Keratinocyte (primary cell): Measurements from ENCODE around the gene EPM2AIP1. TPM values are rescaled to one million over a fixed set of nuclear protein-coding genes. Genes with fewer than 3 reads are reported as not detected.

ENCODE experiments used
- DNase-seq: peaks from one replicate; pipeline ENCODE4 v3.0.0-alpha.2; 2011; ENCODE audit warnings: low read depth, missing footprints, low spot score
- FAIRE-seq: peaks from 2 replicates; lab custom pipeline; 2011; peaks lifted over from hg19 to GRCh38; lab: Jason Lieb, UNC
- H2AFZ ChIP-seq: 2 replicates; pipeline ENCODE4 v1.6.0; 2012; ENCODE audit warnings: low read length, control low read depth, inconsistent platforms; ENCODE audit not compliant: control insufficient read depth
- H3K27ac ChIP-seq: 2 replicates; pipeline ENCODE4 v1.5.1; 2011; ENCODE audit warnings: low read length; ENCODE audit not compliant: control insufficient read depth, insufficient read depth
- H3K27me3 ChIP-seq: 3 replicates; pipeline ENCODE4 v1.6.0; 2011; ENCODE audit warnings: low read length; ENCODE audit not compliant: control insufficient read depth, insufficient read depth; ENCODE audit errors: extremely low read depth
- H3K36me3 ChIP-seq, 2 experiments: 2 replicates in 1 of 2; 3 replicates in 1 of 2; pipeline ENCODE4 v1.5.1; 2011; ENCODE audit warnings: low read length in 2 of 2, mild to moderate bottlenecking in 1 of 2; ENCODE audit not compliant: control insufficient read depth in 2 of 2, insufficient read depth in 2 of 2; ENCODE audit errors: extremely low read depth in 1 of 2
- H3K4me1 ChIP-seq: 3 replicates; pipeline ENCODE4 v1.5.1; 2011; ENCODE audit warnings: low read length; ENCODE audit not compliant: control insufficient read depth, insufficient read depth; ENCODE audit errors: extremely low read depth
- H3K4me2 ChIP-seq: 3 replicates; pipeline ENCODE4 v1.6.0; 2011; ENCODE audit warnings: low read depth, low read length; ENCODE audit not compliant: control insufficient read depth, insufficient read depth; ENCODE audit errors: extremely low read depth
- H3K4me3 ChIP-seq, 3 experiments: fragments of 200-600 bp in 1 of 3; sonication (generic) in 1 of 3; 2 replicates in 2 of 3; 3 replicates in 1 of 3; pipeline ENCODE4 v1.5.1; 2011 to 2016; ENCODE audit warnings: low read length in 3 of 3, mild to moderate bottlenecking in 3 of 3, control low read depth in 2 of 3, inconsistent platforms in 1 of 3, low read depth in 1 of 3, mixed read lengths in 1 of 3, mixed run types in 1 of 3, moderate library complexity in 1 of 3; ENCODE audit not compliant: control insufficient read depth in 2 of 3, insufficient read depth in 2 of 3; ENCODE audit errors: extremely low read depth in 1 of 3
- H3K79me2 ChIP-seq: 2 replicates; pipeline ENCODE4 v1.6.0; 2012; ENCODE audit warnings: low read length; ENCODE audit not compliant: control insufficient read depth, insufficient read depth
- H3K9ac ChIP-seq: 3 replicates; pipeline ENCODE4 v1.6.0; 2011; ENCODE audit warnings: low read length; ENCODE audit not compliant: control insufficient read depth, insufficient read depth; ENCODE audit errors: extremely low read depth
- H3K9me1 ChIP-seq: 3 replicates; pipeline ENCODE4 v1.6.0; 2011; ENCODE audit warnings: low read length; ENCODE audit not compliant: control insufficient read depth, insufficient read depth; ENCODE audit errors: extremely low read depth
- H3K9me3 ChIP-seq: 2 replicates; pipeline ENCODE4 v1.5.1; 2012; ENCODE audit warnings: low read depth, low read length; ENCODE audit not compliant: control insufficient read depth
- H4K20me1 ChIP-seq: 3 replicates; pipeline ENCODE4 v1.6.0; 2011; ENCODE audit warnings: low read length; ENCODE audit not compliant: control insufficient read depth, insufficient read depth; ENCODE audit errors: extremely low read depth
- CTCF ChIP-seq, 3 experiments: IDR thresholded peaks in 1 of 3; conservative IDR thresholded peaks in 1 of 3; optimal IDR thresholded peaks in 1 of 3; 2 replicates in 2 of 3; 3 replicates in 1 of 3; pipeline versions ENCODE3 to v1.5.1; 2011; ENCODE audit warnings: low read length in 3 of 3, mild to moderate bottlenecking in 3 of 3, moderate library complexity in 2 of 3, control low read depth in 1 of 3, inconsistent platforms in 1 of 3; ENCODE audit not compliant: insufficient read depth in 2 of 3; ENCODE audit errors: extremely low read depth in 1 of 3
- EZH2 ChIP-seq: IDR thresholded peaks from one replicate; pipeline ENCODE4 v1.6.1; 2012; ENCODE audit warnings: inconsistent platforms, mild to moderate bottlenecking, low read length, moderate library complexity
- dilution Hi-C: fragments of 300-500 bp; cut with MboI; formaldehyde crosslinking; loops from one replicate; pipeline ENCODE4 v1.7.0; 2020; ENCODE audit warnings: low sequenced_read_pairs; ENCODE audit not compliant: extremely low pct_ligation_motif_present
- polyA plus RNA-seq, 5 experiments: library from polyadenylated mRNA; depleted of rRNA in 3 of 5; stranded (reverse) in 3 of 5; stranded (forward) in 1 of 5; unstranded in 1 of 5; fragments of >200 nt; gene quantifications; 1 replicate in 1 of 5; 2 replicates in 3 of 5; 3 replicates in 1 of 5; pipeline versions ENCODE4 v1.2.1 to v1.2.3, GENCODE V29; 2011 to 2012; ENCODE audit warnings: missing spikeins in 2 of 5, low read depth in 1 of 5, low replicate concordance in 1 of 5

The EPM2AIP1 gene
- polyA plus RNA-seq, 1 donor (not counting 4 experiments of a cell fraction or from before 2014, with no cell fraction given), result 5.5 TPM

- peaks cover 3 to 6% of the 10 kb centered on the region in 2 experiments for H3K36me3 ChIP-seq
- no peak for FAIRE-seq
- H3K27ac ChIP-seq, result no peak overlapping the region
- H2AFZ ChIP-seq, result no peak overlapping the region
- H3K27me3 ChIP-seq, result no peaks in the 10 kb centered on the region
- H3K9me3 ChIP-seq, result no peaks in the 10 kb centered on the region
- no peak for TF ChIP-seq CTCF (optimal IDR thresholded peaks at IDR 0.05 in 1 of 3, IDR thresholded peaks at IDR 0.05 in 1 of 3, conservative IDR thresholded peaks at IDR 0.05 in 1 of 3; ENCODE audit: extremely low read depth in 1 of 3, insufficient read depth in 2 of 3, low read length in 3 of 3)
- no peak for TF ChIP-seq EZH2
- H4K20me1 ChIP-seq, result no peaks in the 10 kb centered on the region
- H3K4me1 ChIP-seq, result no peaks in the 10 kb centered on the region
- H3K4me3 ChIP-seq, result no peak overlapping the region
- no peaks in the 10 kb centered on the region for H3K9me1 ChIP-seq
- no peak for DNase-seq
- dilution Hi-C loops, result no loop called here
- H3K79me2 ChIP-seq, result no peaks in the 10 kb centered on the region
- H3K4me2 ChIP-seq, result no peak overlapping the region
- H3K9ac ChIP-seq, result no peak overlapping the region
Observed at GRCh38 chr3:36981006-36981405, 11.9 kb downstream of the EPM2AIP1 start.

GRCh38 chr3:36973139-36973538 is 19.8 kb downstream of the EPM2AIP1 start:
- DNase-seq (no peak), FAIRE-seq (no peak)
- dilution Hi-C loops, result no loop called here
- Histone ChIP-seq H3K4me1 (peaks cover 13% of the 10 kb centered on the region), H3K4me2 (no peak overlapping the region), H3K9me3 (no peaks in the 10 kb centered on the region), H3K9me1 (no peaks in the 10 kb centered on the region), H4K20me1 (no peaks in the 10 kb centered on the region), H3K79me2 (no peaks in the 10 kb centered on the region), H3K4me3 (no peak overlapping the region), H3K27me3 (no peaks in the 10 kb centered on the region), H3K36me3 (no peaks in the 10 kb centered on the region), H3K27ac (no peak overlapping the region), H3K9ac (no peak overlapping the region), H2AFZ (no peak overlapping the region)
- no peak for TF ChIP-seq CTCF (optimal IDR thresholded peaks at IDR 0.05 in 1 of 3, IDR thresholded peaks at IDR 0.05 in 1 of 3, conservative IDR thresholded peaks at IDR 0.05 in 1 of 3; ENCODE audit: extremely low read depth in 1 of 3, insufficient read depth in 2 of 3, low read length in 3 of 3)
- no peak for TF ChIP-seq EZH2
